K562 (cell line): ENCODE measurements around the gene GIT2. TPM values are rescaled to one million over a fixed set of nuclear protein-coding genes. Genes with fewer than 3 reads are reported as not detected.

Experiments used
- ARNT ChIP-seq, 2 experiments: fragments of 450-650 bp; IDR thresholded peaks; 2 replicates each; pipeline ENCODE4 v1.6.1; 2016; ENCODE audit warnings: mild to moderate bottlenecking in 1 of 2
- CHCHD3 ChIP-seq: fragments of 250-450 bp; sonication (Bioruptor Pico); IDR thresholded peaks from 2 replicates; pipeline ENCODE4 v2.1.2; 2022; ENCODE audit warnings: mild to moderate bottlenecking
- CHD2 ChIP-seq: IDR thresholded peaks from 2 replicates; pipeline ENCODE4 v1.6.1; 2011; ENCODE audit warnings: low read depth, low read length
- DIDO1 ChIP-seq: fragments of 450-650 bp; IDR thresholded peaks from 2 replicates; pipeline ENCODE4 v1.6.1; 2016; ENCODE audit warnings: low read depth, missing biosample characterization, missing genetic modification characterization
- E2F6 ChIP-seq, 2 experiments: IDR thresholded peaks; 2 replicates each; pipeline ENCODE4 v1.6.1; 2011; ENCODE audit warnings: borderline replicate concordance in 1 of 2, control low read depth in 1 of 2, low read depth in 1 of 2, low read length in 1 of 2, mild to moderate bottlenecking in 1 of 2, mixed read lengths in 1 of 2, moderate library complexity in 1 of 2; ENCODE audit not compliant: insufficient read depth in 1 of 2, insufficient read length in 1 of 2, poor library complexity in 1 of 2, severe bottlenecking in 1 of 2; ENCODE audit errors: extremely low read depth in 1 of 2
- EHMT2 ChIP-seq: fragments of 450-650 bp; IDR thresholded peaks from 2 replicates; pipeline ENCODE4 v1.6.1; 2018; ENCODE audit warnings: antibody characterized with exemption
- HEY1 ChIP-seq: fragments of 250-450 bp; sonication (Bioruptor Pico); IDR thresholded peaks from 2 replicates; pipeline ENCODE4 v1.5.0; 2020; ENCODE audit warnings: mild to moderate bottlenecking, moderate library complexity, borderline replicate concordance
- KDM4B ChIP-seq, 2 experiments: fragments of 450-650 bp in 1 of 2; sonication (generic) in 1 of 2; IDR thresholded peaks; 2 replicates each; pipeline ENCODE4 v1.6.1; 2016 to 2017; ENCODE audit warnings: borderline replicate concordance in 2 of 2, antibody characterized with exemption in 1 of 2, low read depth in 1 of 2, mild to moderate bottlenecking in 1 of 2
- KLF13 ChIP-seq: fragments of 450-650 bp; IDR thresholded peaks from 2 replicates; pipeline ENCODE4 v1.6.1; 2016; ENCODE audit warnings: missing genetic modification characterization, low read depth, mild to moderate bottlenecking, missing compliant biosample characterization, moderate library complexity, borderline replicate concordance
- MCM5 ChIP-seq: fragments of 450-650 bp; IDR thresholded peaks from 2 replicates; pipeline ENCODE4 v1.6.1; 2016; ENCODE audit warnings: low read depth
- MTA2 ChIP-seq: fragments of 450-650 bp; IDR thresholded peaks from 2 replicates; pipeline ENCODE4 v1.6.1; 2016; ENCODE audit warnings: low read depth
- NCOA1 ChIP-seq: fragments of 450-650 bp; IDR thresholded peaks from 2 replicates; pipeline ENCODE4 v1.6.1; 2016; ENCODE audit warnings: low read depth
- POLR3G ChIP-seq: IDR thresholded peaks from 2 replicates; pipeline ENCODE4 v1.6.1; 2011; ENCODE audit not compliant: insufficient read length, insufficient replicate concordance; ENCODE audit errors: extremely low read depth
- RCOR1 ChIP-seq, 2 experiments: IDR thresholded peaks; 2 replicates each; pipeline ENCODE4 v1.6.1; 2012; ENCODE audit warnings: low read depth in 2 of 2, low read length in 2 of 2, borderline replicate concordance in 1 of 2, improper control_type of control experiment in 1 of 2
- SIRT6 ChIP-seq: IDR thresholded peaks from one replicate; pipeline ENCODE4 v1.6.1; 2012; ENCODE audit warnings: low read depth, mild to moderate bottlenecking, control low read depth, inconsistent platforms, low read length, moderate library complexity
- SMAD4 ChIP-seq: fragments of 250-450 bp; sonication (Bioruptor Pico); conservative IDR thresholded peaks from 2 replicates; pipeline ENCODE4 v1.8.0; 2021; ENCODE audit warnings: inconsistent platforms, mild to moderate bottlenecking, moderate library complexity
- TBL1XR1 ChIP-seq, 2 experiments: IDR thresholded peaks; 2 replicates each; pipeline ENCODE4 v1.6.1; 2012; ENCODE audit warnings: improper control_type of control experiment in 2 of 2, low read length in 2 of 2, mild to moderate bottlenecking in 1 of 2
- TCF7 ChIP-seq: sonication (generic); IDR thresholded peaks from 2 replicates; pipeline ENCODE4 v1.6.1; 2016; ENCODE audit warnings: antibody characterized with exemption, borderline replicate concordance
- USF2 ChIP-seq: sonication (generic); formaldehyde crosslinking; IDR thresholded peaks from 2 replicates; pipeline ENCODE4 v1.5.0; 2020; ENCODE audit warnings: missing genetic modification reagents
- ZNF197 ChIP-seq: fragments of 200-800 bp; sonication (Bioruptor generic); IDR thresholded peaks from 2 replicates; pipeline ENCODE4 v1.6.1; 2016; ENCODE audit warnings: low read depth, missing genetic modification characterization, missing compliant biosample characterization
- ZNF444 ChIP-seq: fragments of 250-450 bp; sonication (Bioruptor Pico); IDR thresholded peaks from 2 replicates; pipeline ENCODE4 v1.4.0; 2020; ENCODE audit warnings: mild to moderate bottlenecking, moderate library complexity
- ZNF561 ChIP-seq: fragments of 450-650 bp; formaldehyde crosslinking; conservative IDR thresholded peaks from 2 replicates; pipeline ENCODE4 v1.4.0; 2020; ENCODE audit warnings: mild to moderate bottlenecking, moderate library complexity
- polyA plus RNA-seq, 8 experiments: library from polyadenylated mRNA; depleted of rRNA in 4 of 8; stranded (reverse) in 5 of 8; unstranded in 3 of 8; fragments of >200 nt; fragmentation: Nextera tagmentation in 2 of 8; fragmentation: Illumina TruSeq in 1 of 8; extraction: Ambion mirVana in 2 of 8; extraction: Trizol in 1 of 8; gene quantifications; 2 replicates each; pipeline versions ENCODE4 v1.2.1 to v1.2.3, GENCODE V29; 2011 to 2014; ENCODE audit warnings: inconsistent platforms in 1 of 8, missing spikeins in 1 of 8
- total RNA-seq, 7 experiments: library from RNA; depleted of rRNA in 6 of 7; stranded (reverse); fragments of >200 nt in 6 of 7; fragmentation: Illumina TruSeq in 2 of 7; extraction: Trizol in 2 of 7; gene quantifications; 2 replicates each; pipeline versions ENCODE4 v1.2.1 to v1.2.3, GENCODE V29; 2011 to 2021; ENCODE audit warnings: low replicate concordance in 1 of 7
- TF ChIP-seq, protein P1 (sequence below): fragments of 450-650 bp; IDR thresholded peaks from 2 replicates; pipeline ENCODE4 v1.6.1; 2016
- TF ChIP-seq, protein P2 (sequence below): sonication (generic); formaldehyde crosslinking; IDR thresholded peaks from 2 replicates; pipeline ENCODE4 v1.8.1; 2023; ENCODE audit warnings: mild to moderate bottlenecking, missing genetic modification reagents

The GIT2 gene
- total and polyA plus RNA-seq, 9 of the 15 experiments (the other 6 are each of a cell fraction or from before 2014, with no cell fraction given), result 4.0 to 30.4 (median 23.5) TPM

DNA sequence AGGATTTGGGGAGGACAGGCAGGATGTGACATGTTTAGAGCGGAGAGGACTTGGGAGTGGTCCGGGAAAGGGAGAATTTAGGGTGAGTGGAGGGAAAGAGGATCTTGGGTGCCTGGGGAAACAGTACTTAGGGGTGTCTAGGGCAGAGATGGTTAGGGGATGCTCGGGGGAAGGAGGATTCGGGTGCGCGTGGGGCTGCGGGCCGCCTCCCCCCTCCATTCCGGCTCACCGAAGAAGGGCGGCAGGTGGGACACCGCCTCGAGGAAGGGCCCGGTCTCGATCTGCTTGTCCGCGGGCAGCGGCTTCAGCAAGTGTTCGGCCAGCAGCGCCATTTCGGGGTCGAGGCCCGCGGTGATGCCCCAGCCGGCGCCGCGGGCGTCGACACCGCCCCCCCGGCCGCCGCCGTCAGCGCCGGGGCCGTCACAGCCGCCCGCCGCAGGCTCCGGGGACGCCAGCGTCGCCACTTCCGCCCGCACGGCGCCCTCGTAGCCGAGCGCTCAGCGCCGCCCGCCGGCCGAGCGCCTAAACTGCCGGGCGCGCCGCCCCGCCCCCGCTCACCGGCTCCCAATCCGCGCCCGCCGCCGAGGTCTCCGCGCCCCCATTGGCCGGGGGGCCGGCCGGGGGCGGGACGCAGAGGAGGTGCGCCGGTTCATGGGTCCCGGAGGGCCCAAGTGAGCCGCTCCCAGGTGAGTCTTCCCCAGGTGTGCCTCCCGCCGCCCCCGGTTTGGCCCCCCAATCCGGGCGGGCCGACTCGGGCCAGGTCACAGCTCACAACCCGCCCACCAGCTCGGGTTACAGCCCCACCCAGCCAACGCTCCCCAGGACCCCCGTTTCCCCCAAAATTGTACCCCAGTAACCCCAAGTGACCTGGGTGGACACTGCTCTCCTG, 115.9 kb downstream of the GIT2 start, which contains the start of gene GLTP (continued):
- no peak for TF ChIP-seq USF2
- no peak for TF ChIP-seq KDM4B (IDR thresholded peaks at IDR 0.05; ENCODE audit: borderline replicate concordance in 2 of 2, low read depth in 1 of 2)
- no peak for TF ChIP-seq ARNT (IDR thresholded peaks at IDR 0.05)
- TF ChIP-seq, protein P1, sequence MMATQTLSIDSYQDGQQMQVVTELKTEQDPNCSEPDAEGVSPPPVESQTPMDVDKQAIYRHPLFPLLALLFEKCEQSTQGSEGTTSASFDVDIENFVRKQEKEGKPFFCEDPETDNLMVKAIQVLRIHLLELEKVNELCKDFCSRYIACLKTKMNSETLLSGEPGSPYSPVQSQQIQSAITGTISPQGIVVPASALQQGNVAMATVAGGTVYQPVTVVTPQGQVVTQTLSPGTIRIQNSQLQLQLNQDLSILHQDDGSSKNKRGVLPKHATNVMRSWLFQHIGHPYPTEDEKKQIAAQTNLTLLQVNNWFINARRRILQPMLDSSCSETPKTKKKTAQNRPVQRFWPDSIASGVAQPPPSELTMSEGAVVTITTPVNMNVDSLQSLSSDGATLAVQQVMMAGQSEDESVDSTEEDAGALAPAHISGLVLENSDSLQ, result no peak
- no peak for TF ChIP-seq ZNF444 (CRISPR knock-in tag)
- no peak for TF ChIP-seq EHMT2
- TF ChIP-seq HEY1 (CRISPR knock-in tag), result no peak
- TF ChIP-seq, protein P2, sequence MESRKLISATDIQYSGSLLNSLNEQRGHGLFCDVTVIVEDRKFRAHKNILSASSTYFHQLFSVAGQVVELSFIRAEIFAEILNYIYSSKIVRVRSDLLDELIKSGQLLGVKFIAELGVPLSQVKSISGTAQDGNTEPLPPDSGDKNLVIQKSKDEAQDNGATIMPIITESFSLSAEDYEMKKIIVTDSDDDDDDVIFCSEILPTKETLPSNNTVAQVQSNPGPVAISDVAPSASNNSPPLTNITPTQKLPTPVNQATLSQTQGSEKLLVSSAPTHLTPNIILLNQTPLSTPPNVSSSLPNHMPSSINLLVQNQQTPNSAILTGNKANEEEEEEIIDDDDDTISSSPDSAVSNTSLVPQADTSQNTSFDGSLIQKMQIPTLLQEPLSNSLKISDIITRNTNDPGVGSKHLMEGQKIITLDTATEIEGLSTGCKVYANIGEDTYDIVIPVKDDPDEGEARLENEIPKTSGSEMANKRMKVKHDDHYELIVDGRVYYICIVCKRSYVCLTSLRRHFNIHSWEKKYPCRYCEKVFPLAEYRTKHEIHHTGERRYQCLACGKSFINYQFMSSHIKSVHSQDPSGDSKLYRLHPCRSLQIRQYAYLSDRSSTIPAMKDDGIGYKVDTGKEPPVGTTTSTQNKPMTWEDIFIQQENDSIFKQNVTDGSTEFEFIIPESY (CRISPR knock-in tag), result no peak
- TF ChIP-seq E2F6 (IDR thresholded peaks at IDR 0.05; ENCODE audit: borderline replicate concordance in 1 of 2, extremely low read depth in 1 of 2, insufficient read depth in 1 of 2, insufficient read length in 1 of 2, low read depth in 1 of 2, low read length in 1 of 2, poor library complexity in 1 of 2, severe bottlenecking in 1 of 2), result peak; percentile 35 to 78
- TF ChIP-seq TBL1XR1 (IDR thresholded peaks at IDR 0.05; ENCODE audit: low read length in 2 of 2), result no peak
- no peak for TF ChIP-seq CHCHD3 (CRISPR knock-in tag)
- TF ChIP-seq MCM5, result no peak
- TF ChIP-seq SMAD4 (CRISPR knock-in tag), result peak; percentile 84; the same call in 1 of the 2 replicates
- no peak for TF ChIP-seq NCOA1
- TF ChIP-seq RCOR1 (IDR thresholded peaks at IDR 0.05; ENCODE audit: borderline replicate concordance in 1 of 2, low read depth in 2 of 2, low read length in 2 of 2), result peak in 1 of 2 experiments; percentile 13; a peak in 1 of 4 replicates
- TF ChIP-seq ZNF561 (CRISPR knock-in tag), result no peak
- TF ChIP-seq KLF13, result no peak
- TF ChIP-seq CHD2, result no peak; the same call in 1 of the 2 replicates
- no peak for TF ChIP-seq ZNF197
- TF ChIP-seq MTA2, result no peak
- TF ChIP-seq SIRT6, result no peak
- no peak for TF ChIP-seq POLR3G
- no peak for TF ChIP-seq DIDO1
- no peak for TF ChIP-seq TCF7
